ENCODE results near the gene MCTP2. TPM values are rescaled to one million over a fixed set of nuclear protein-coding genes. Genes with fewer than 3 reads are reported as not detected.
A peak's percentile ranks its signal among the peaks of the same experiment; 100 is the strongest.

MCTP2 gene
- total RNA-seq, 5 donors from 2014 or later (not counting 1 experiment from before 2014, with no cell fraction given) = 16.0 to 31.3 (median 22.4) TPM

- H3K27ac Mint-ChIP-seq = no peak overlapping the region
- peaks cover 0 to 5% of the 10 kb centered on the region in 2 donors for H3K36me3 ChIP-seq (ENCODE audit: control insufficient read depth in 2 of 2, extremely low read depth in 1 of 2, insufficient read depth in 1 of 2, low read length in 1 of 2)
- H3K4me1 Mint-ChIP-seq = no peaks in the 10 kb centered on the region
- POLR2A ChIA-PET = interaction anchor here in 1 of 2 donors (0.6 kb wide), 1 partner anchor 819 kb away, joined by 3 read pairs; no protein-coding TSS in a partner anchor
- H3K9me3 ChIP-seq = no peaks in the 10 kb centered on the region
- no peak overlapping the region for H3K4me3 Mint-ChIP-seq
- H3K27ac ChIP-seq (ENCODE audit: low read length) = no peak overlapping the region
- DNase-seq = peak in 1 of 35 experiments; percentile 5
- ATAC-seq (replicated peaks in 1 of 4) = no peak
- H3K27me3 ChIP-seq (replicated peaks in 1 of 2; ENCODE audit: control insufficient read depth in 2 of 2, extremely low read depth in 1 of 2, insufficient read depth in 2 of 2, low read length in 1 of 2) = no peaks in the 10 kb centered on the region
- peaks cover 59% of the 10 kb centered on the region for H3K36me3 Mint-ChIP-seq
- CTCF ChIA-PET = interaction anchor here in 1 of 2 donors (0.7 kb wide), 1 partner anchor 122 kb away, joined by 3 read pairs; no protein-coding TSS in a partner anchor
- no peaks in the 10 kb centered on the region for H3K27me3 Mint-ChIP-seq
- H3K9me3 Mint-ChIP-seq = no peaks in the 10 kb centered on the region
- no peaks in the 10 kb centered on the region for H3K4me1 ChIP-seq (ENCODE audit: control insufficient read depth in 1 of 2, extremely low read depth in 1 of 2, insufficient read depth in 2 of 2, low read length in 2 of 2)
- 57% methylated on average over 2 of the region's 6 CpGs for WGBS (ENCODE audit: insufficient coverage)
- no peak overlapping the region for H3K4me3 ChIP-seq (ENCODE audit: control insufficient read depth in 1 of 2, extremely low read depth in 1 of 2, low read length in 1 of 2)
Observed at GRCh38 chr15:94412979-94413746, 181.8 kb downstream of the MCTP2 start.

DNA sequence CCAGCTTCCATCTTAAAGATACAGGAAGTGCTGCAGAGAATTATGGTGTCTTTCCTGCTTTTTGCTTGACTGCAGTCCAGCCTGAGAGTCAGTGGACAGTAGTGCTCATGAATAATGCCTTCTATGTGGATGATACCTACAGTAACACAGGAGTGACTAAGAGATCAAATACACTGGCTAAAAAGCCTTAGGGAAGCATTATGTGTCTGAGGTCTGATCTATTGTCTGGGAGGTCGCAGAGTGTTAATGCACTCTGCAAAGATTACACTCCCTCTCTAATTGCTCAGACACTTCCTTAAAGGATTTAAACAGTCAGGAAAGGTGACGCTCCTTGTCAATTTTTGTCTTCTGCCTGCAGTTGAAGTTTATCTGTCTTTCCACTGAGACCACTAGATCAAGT lies 183.6 kb downstream of the MCTP2 start:
- no peak overlapping the region for H3K27ac Mint-ChIP-seq

DNA sequence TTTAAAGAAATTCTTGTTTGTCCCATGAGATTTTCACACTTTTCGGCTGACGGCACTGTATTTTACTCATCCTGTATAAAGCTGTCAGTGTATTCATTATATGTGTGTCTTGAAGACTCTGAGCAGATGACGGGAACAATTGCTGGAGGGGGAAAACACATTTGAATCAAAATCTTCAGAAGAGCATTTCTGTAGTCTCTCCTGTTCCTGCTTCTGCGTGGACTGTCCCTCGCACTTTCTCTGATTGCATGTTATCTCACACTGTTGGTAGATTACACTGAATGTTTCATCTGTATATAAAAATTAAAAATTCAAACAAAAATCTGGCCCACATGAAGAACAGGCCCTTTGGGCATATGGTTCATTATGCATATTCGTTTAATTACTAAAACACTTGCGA lies 184.9 kb downstream of the MCTP2 start:
- no peaks in the 10 kb centered on the region for H3K27me3 ChIP-seq (replicated peaks in 1 of 2; ENCODE audit: control insufficient read depth in 2 of 2, extremely low read depth in 1 of 2, insufficient read depth in 2 of 2, low read length in 1 of 2)
- Mint-ChIP-seq H3K4me1 (no peaks in the 10 kb centered on the region), H3K4me3 (no peak overlapping the region), H3K27me3 (no peaks in the 10 kb centered on the region), H3K36me3 (peaks cover 57% of the 10 kb centered on the region), H3K27ac (no peak overlapping the region), H3K9me3 (no peaks in the 10 kb centered on the region)
- no peaks in the 10 kb centered on the region for H3K4me1 ChIP-seq (ENCODE audit: control insufficient read depth in 1 of 2, extremely low read depth in 1 of 2, insufficient read depth in 2 of 2, low read length in 2 of 2)
- H3K4me3 ChIP-seq (ENCODE audit: control insufficient read depth in 1 of 2, extremely low read depth in 1 of 2, low read length in 1 of 2) = no peak overlapping the region
- CTCF ChIA-PET = no interaction called here
- H3K36me3 ChIP-seq (ENCODE audit: control insufficient read depth in 2 of 2, extremely low read depth in 1 of 2, insufficient read depth in 1 of 2, low read length in 1 of 2) = peaks cover 0 to 2% of the 10 kb centered on the region in 2 donors
- POLR2A ChIA-PET = no interaction called here
- DNase-seq = no peak
- no peaks in the 10 kb centered on the region for H3K9me3 ChIP-seq
- H3K27ac ChIP-seq (ENCODE audit: low read length) = no peak overlapping the region
- no peak for ATAC-seq (replicated peaks in 1 of 4)
- 100% methylated on average over 1 of the region's 7 CpGs for WGBS (ENCODE audit: insufficient coverage)

More for the DNA sequence above, 183.6 kb downstream of the MCTP2 start:
- ChIA-PET CTCF (no interaction called here), POLR2A (no interaction called here)
- WGBS (ENCODE audit: insufficient coverage) = no CpG with 5 or more reads among the region's 2 CpGs
- Histone ChIP-seq H3K9me3 (no peaks in the 10 kb centered on the region), H3K4me3 (ENCODE audit: control insufficient read depth in 1 of 2, extremely low read depth in 1 of 2, low read length in 1 of 2) (no peak overlapping the region), H3K4me1 (ENCODE audit: control insufficient read depth in 1 of 2, extremely low read depth in 1 of 2, insufficient read depth in 2 of 2, low read length in 2 of 2) (no peaks in the 10 kb centered on the region), H3K36me3 (ENCODE audit: control insufficient read depth in 2 of 2, extremely low read depth in 1 of 2, insufficient read depth in 1 of 2, low read length in 1 of 2) (peaks cover 0 to 5% of the 10 kb centered on the region in 2 donors), H3K27ac (ENCODE audit: low read length) (no peak overlapping the region), H3K27me3 (replicated peaks in 1 of 2; ENCODE audit: control insufficient read depth in 2 of 2, extremely low read depth in 1 of 2, insufficient read depth in 2 of 2, low read length in 1 of 2) (no peaks in the 10 kb centered on the region)
- Mint-ChIP-seq H3K4me1 (no peaks in the 10 kb centered on the region), H3K9me3 (no peaks in the 10 kb centered on the region), H3K27me3 (no peaks in the 10 kb centered on the region), H3K36me3 (peaks cover 59% of the 10 kb centered on the region), H3K4me3 (no peak overlapping the region)
- ATAC-seq (replicated peaks in 1 of 4) = no peak
- no peak for DNase-seq

- WGBS (ENCODE audit: insufficient coverage) = 80% methylated on average over 1 of the region's 3 CpGs
- no peaks in the 10 kb centered on the region for H3K27me3 Mint-ChIP-seq
Observed at GRCh38 chr15:94416820-94417219, 185.5 kb downstream of the MCTP2 start.

GRCh38 chr15:94417501-94418293 lies 186.3 kb downstream of the MCTP2 start:
- Histone ChIP-seq H3K27ac (ENCODE audit: low read length) (no peak overlapping the region), H3K9me3 (no peaks in the 10 kb centered on the region), H3K36me3 (ENCODE audit: control insufficient read depth in 2 of 2, extremely low read depth in 1 of 2, insufficient read depth in 1 of 2, low read length in 1 of 2) (peaks cover 0 to 2% of the 10 kb centered on the region in 2 donors), H3K27me3 (replicated peaks in 1 of 2; ENCODE audit: control insufficient read depth in 2 of 2, extremely low read depth in 1 of 2, insufficient read depth in 2 of 2, low read length in 1 of 2) (no peaks in the 10 kb centered on the region), H3K4me3 (ENCODE audit: control insufficient read depth in 1 of 2, extremely low read depth in 1 of 2, low read length in 1 of 2) (no peak overlapping the region), H3K4me1 (ENCODE audit: control insufficient read depth in 1 of 2, extremely low read depth in 1 of 2, insufficient read depth in 2 of 2, low read length in 2 of 2) (no peaks in the 10 kb centered on the region)
- H3K4me3 Mint-ChIP-seq = no peak overlapping the region
- H3K36me3 Mint-ChIP-seq = peaks cover 66% of the 10 kb centered on the region
- ATAC-seq (replicated peaks in 1 of 4) = no peak
- DNase-seq = no peak
- H3K9me3 Mint-ChIP-seq = no peaks in the 10 kb centered on the region
- POLR2A ChIA-PET = no interaction called here
- H3K27ac Mint-ChIP-seq = no peak overlapping the region
- no peaks in the 10 kb centered on the region for H3K27me3 Mint-ChIP-seq
- H3K4me1 Mint-ChIP-seq = no peaks in the 10 kb centered on the region
- CTCF ChIA-PET = no interaction called here
- WGBS (ENCODE audit: insufficient coverage) = no CpG with 5 or more reads among the region's 12 CpGs

More at GRCh38 chr15:94416820-94417219, 185.5 kb downstream of the MCTP2 start:
- no peaks in the 10 kb centered on the region for H3K4me1 Mint-ChIP-seq
- no peak for DNase-seq
- Histone ChIP-seq H3K27me3 (replicated peaks in 1 of 2; ENCODE audit: control insufficient read depth in 2 of 2, extremely low read depth in 1 of 2, insufficient read depth in 2 of 2, low read length in 1 of 2) (no peaks in the 10 kb centered on the region), H3K9me3 (no peaks in the 10 kb centered on the region), H3K4me1 (ENCODE audit: control insufficient read depth in 1 of 2, extremely low read depth in 1 of 2, insufficient read depth in 2 of 2, low read length in 2 of 2) (no peaks in the 10 kb centered on the region), H3K4me3 (ENCODE audit: control insufficient read depth in 1 of 2, extremely low read depth in 1 of 2, low read length in 1 of 2) (no peak overlapping the region), H3K36me3 (ENCODE audit: control insufficient read depth in 2 of 2, extremely low read depth in 1 of 2, insufficient read depth in 1 of 2, low read length in 1 of 2) (peaks cover 0 to 2% of the 10 kb centered on the region in 2 donors), H3K27ac (ENCODE audit: low read length) (no peak overlapping the region)
- H3K36me3 Mint-ChIP-seq = peaks cover 59% of the 10 kb centered on the region
- H3K4me3 Mint-ChIP-seq = no peak overlapping the region
- H3K9me3 Mint-ChIP-seq = no peaks in the 10 kb centered on the region
- ATAC-seq (replicated peaks in 1 of 4) = no peak
- H3K27ac Mint-ChIP-seq = no peak overlapping the region
- CTCF ChIA-PET = no interaction called here
- POLR2A ChIA-PET = no interaction called here

DNA sequence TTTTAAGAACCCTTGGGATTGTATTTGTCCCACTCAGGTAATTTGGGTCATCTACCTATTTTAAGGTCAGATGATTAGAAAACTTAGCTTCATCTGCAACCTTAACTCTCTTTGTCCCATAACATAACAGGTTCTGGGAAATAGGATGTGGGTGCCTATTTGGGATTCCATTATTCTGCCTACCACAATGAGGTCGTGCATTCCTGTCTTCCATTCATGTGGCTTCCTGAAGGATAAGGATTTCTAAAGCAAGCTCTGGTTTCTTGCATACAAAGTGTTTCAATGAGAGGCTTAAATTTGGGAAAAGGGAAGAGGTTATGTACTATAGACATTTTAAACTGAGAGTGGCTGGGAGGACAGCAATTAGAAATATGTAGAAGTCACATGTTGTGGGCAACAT lies 190.3 kb downstream of the MCTP2 start:
- Mint-ChIP-seq H3K27ac (no peak overlapping the region), H3K27me3 (no peaks in the 10 kb centered on the region), H3K9me3 (peaks cover 0 to 4% (median 0%) of the 10 kb centered on the region in 3 donors), H3K36me3 (peaks cover 63% of the 10 kb centered on the region), H3K4me3 (no peak overlapping the region), H3K4me1 (no peaks in the 10 kb centered on the region)
- H3K27me3 ChIP-seq (replicated peaks in 1 of 2; ENCODE audit: control insufficient read depth in 2 of 2, extremely low read depth in 1 of 2, insufficient read depth in 2 of 2, low read length in 1 of 2) = no peaks in the 10 kb centered on the region
- H3K27ac ChIP-seq (ENCODE audit: low read length) = no peak overlapping the region
- no peak overlapping the region for H3K4me3 ChIP-seq (ENCODE audit: control insufficient read depth in 1 of 2, extremely low read depth in 1 of 2, low read length in 1 of 2)
- ATAC-seq (replicated peaks in 1 of 4) (no peak), DNase-seq (no peak)
- no peaks in the 10 kb centered on the region for H3K4me1 ChIP-seq (ENCODE audit: control insufficient read depth in 1 of 2, extremely low read depth in 1 of 2, insufficient read depth in 2 of 2, low read length in 2 of 2)
- H3K36me3 ChIP-seq (ENCODE audit: control insufficient read depth in 2 of 2, extremely low read depth in 1 of 2, insufficient read depth in 1 of 2, low read length in 1 of 2) = no peaks in the 10 kb centered on the region
- no CpG with 5 or more reads among the region's 1 CpG for WGBS (ENCODE audit: insufficient coverage)
- POLR2A ChIA-PET = no interaction called here
- CTCF ChIA-PET = interaction anchor here in 1 of 2 donors (0.7 kb wide), 1 partner anchor 256 kb away, joined by 4 read pairs; no protein-coding TSS in a partner anchor
- no peaks in the 10 kb centered on the region for H3K9me3 ChIP-seq
